DLD1 (cell line): ENCODE results near the gene ELFN1.

Source experiments
- in situ Hi-C: cut with HindIII; loops from 2 replicates; pipeline ENCODE4 v1.10.0; 2017; ENCODE audit warnings: low sequenced_read_pairs

The ELFN1 gene

GRCh38 chr7:1669954-1670893 lies at the start of gene ELFN1:
Gene ELFN1, plus strand, starts transcription at chr7:1670277. Its CDS starts 74,320 bp downstream, at chr7:1744597.
- in situ Hi-C loops: no loop called here

DNA sequence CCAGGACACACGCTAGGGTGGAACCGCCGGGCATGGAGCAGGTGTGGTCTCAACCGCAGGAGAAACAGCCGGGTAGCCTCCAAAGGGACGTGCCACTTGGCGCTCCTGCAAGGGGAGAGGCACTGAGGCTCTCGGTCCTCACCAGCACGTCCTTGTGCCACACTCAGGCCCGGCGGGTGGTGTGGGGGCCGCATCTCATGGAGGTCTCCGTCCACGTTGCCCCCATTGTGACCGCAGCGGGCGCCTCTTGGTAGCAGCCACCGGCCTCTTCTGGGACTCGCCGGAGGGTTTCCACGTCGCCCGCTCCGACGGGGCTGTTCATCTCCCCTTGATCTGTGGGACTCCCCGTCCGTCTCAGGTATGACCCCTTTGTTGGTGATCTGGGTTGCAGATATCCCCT lies 49.2 kb upstream of the ELFN1 start:
- in situ Hi-C loops: no loop called here

- in situ Hi-C loops: no loop called here
Measured at GRCh38 chr7:1621718-1622117, 48.4 kb upstream of the ELFN1 start.

GRCh38 chr7:1622441-1622840 lies 47.6 kb upstream of the ELFN1 start:
- in situ Hi-C loops: no loop called here

GRCh38 chr7:1623810-1624209 lies 46.3 kb upstream of the ELFN1 start:
- in situ Hi-C loops: no loop called here

DNA sequence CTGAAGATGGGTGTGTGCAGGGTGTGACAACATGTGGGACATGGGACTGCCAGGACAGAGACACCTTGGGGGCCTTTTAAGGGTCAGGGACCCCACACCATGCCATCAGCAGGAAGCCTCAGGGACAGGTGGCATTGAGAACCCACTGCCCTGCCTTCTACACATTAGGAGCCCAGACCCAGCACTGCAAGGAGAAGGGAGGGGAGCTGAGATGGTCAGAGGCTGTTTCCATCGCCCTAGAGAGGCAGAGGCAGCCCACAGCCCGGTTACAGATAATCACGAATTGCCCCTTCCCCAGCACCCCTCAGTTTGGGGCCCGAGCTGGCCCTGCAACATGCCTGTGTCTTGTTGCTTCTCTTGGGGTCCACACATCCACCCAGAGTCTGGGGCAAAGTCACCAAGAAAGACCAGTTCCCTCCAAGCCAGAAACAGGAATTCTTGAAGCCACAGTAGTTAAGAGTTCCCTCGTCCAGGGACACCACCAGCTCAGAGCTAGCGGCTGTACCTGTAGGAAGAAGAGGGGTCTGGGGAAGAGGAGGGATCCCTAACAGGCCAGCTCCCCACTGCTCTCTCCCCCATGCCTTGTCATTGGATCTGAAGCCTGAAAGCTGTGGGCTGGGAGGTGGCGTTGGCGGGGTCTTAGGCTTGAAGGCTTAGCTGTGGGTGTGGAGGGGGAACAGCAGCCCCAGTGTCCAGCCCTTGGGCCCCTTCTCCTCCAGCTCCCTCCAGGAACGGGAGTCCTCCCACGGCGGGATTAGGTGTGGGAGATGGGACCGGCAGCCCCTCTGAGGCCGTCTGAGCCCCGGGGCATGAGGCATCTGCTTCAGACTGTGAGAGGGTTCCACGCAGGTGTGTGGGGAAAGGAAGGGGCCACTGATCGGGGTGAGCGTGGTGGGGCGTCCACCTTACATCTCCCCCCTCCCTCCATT lies 44.8 kb upstream of the ELFN1 start:
- in situ Hi-C loops: no loop called here

GRCh38 chr7:1626769-1627168 lies 43.3 kb upstream of the ELFN1 start:
- in situ Hi-C loops: no loop called here

GRCh38 chr7:1630700-1631336 lies 39.3 kb upstream of the ELFN1 start:
- in situ Hi-C loops: no loop called here

- in situ Hi-C loops: no loop called here
Measured at GRCh38 chr7:1631678-1632077, 38.4 kb upstream of the ELFN1 start.

DNA sequence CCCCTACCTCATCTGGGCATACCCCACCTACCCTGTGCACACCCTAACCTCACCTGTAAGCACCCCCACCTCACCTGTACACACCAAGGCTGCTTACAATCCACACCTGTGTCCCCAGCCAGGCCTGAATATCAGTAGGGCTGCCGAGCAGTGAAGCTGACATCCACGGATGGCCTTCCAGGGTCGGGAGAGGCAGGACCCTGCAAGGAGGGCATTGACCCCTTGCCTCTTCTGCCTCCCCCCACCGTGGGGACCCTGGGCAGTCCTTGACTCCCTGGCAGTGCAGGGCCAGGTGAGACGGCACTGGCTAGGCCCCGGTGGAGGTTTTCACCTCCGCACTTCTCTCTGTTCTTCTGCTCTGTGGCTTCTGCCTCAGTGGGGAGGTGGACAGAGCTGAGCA lies 37.6 kb upstream of the ELFN1 start:
- in situ Hi-C loops: no loop called here

DNA sequence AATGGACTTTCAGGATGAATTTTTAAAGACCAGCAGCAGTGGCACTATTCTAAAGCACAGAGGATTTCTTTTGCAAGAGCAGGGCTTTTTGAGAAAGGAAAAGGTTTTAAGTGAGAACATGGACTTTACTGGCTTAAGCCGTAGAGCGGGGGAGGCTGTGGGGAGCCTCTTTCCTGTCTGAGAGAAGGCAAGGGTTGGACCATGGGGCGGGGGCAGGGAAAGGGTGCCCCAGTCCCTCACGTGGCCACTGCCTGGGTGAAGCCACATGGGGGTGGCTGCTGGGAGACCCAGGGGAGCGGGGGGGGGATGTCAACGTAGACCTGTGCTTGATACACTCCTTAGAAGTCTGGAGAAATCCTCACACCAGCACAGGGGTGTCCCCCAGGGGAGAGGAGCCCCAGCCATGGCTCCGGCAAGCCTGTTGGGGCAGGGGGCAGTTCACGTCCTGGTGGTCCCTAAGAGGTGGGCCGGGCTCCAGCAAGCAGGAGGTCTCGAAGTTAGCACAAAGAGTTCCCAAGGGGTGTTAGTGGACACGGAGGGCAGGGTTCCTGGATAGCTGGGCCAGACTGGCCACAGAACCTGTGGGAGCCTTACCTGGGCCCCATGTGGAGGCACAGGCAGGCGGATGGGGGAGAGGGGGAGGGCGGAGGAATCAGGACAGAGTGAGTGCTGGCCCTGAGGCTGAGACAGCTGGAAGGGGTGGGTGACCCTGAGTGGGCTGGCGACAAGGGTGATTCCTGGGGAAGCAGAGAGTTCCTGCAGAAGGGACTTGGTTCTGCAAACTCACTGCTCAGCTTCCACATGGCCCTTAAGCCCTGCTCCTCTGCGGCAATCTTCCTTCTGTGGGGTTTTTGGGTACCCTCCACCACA lies 36.9 kb upstream of the ELFN1 start:
- in situ Hi-C loops: no loop called here

- in situ Hi-C loops: no loop called here
Measured at GRCh38 chr7:1635401-1635800, 34.7 kb upstream of the ELFN1 start.

DNA sequence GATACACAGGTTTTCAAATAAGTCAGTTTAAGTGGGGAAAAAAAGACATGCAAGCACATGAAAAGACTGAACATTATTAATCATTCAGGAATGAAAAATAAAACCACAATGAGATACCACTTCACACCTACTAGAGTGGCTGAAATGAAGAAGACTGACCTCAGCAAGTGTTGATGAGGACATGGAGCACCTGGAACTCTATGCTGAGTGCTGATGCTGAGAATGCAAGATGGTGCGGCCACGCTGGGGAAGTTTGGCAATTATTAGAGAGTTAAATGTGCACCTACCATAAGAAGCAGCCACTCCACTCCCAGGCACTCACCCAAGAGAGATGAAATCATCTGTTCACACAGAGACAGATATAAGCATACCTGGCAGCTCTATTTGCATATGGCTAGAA lies 32.9 kb upstream of the ELFN1 start:
- in situ Hi-C loops: no loop called here

DNA sequence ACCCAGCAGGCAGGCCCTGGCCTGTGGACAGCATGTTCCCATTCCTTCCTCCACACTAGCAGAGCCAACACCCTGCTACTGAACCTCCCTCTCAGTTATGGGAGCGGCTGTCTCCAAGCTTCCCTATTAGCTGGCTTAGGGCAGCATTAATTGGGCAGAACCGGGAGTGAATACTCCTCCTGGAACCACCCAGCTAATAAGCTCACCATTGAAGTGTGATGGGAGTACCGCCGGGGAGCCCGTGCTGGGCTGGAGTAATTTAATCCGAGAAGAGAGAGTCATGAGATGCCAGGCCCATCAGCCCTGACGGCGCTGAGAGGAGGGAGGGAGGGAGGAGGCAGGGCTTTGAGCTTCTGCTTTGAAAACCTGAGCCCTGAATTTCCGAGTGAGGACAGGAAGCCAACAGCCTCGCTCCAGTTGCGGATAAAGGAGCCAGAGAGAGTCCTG lies 31.8 kb upstream of the ELFN1 start:
- in situ Hi-C loops: no loop called here

DNA sequence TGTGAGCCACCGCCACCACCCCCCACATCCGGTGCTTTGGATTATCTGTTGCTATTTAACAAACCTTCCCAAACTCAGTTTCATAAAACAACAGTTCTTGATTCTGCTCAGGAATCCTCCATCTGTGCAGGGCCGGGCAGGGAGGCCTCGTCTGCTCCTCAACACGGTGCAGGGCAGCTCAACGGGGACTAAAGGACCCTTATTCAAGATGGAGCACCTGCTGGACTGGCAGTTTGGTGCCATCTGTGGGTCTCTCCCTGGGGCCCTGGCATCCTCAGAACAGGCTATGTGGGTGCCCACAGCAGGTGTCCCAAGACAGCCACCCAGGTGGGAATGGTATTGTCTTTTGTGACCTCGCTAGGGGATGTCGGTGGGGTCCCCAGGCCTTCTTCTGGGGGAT lies 31.0 kb upstream of the ELFN1 start:
- in situ Hi-C loops: no loop called here

GRCh38 chr7:1639532-1640175 lies 30.4 kb upstream of the ELFN1 start:
- in situ Hi-C loops: no loop called here

DNA sequence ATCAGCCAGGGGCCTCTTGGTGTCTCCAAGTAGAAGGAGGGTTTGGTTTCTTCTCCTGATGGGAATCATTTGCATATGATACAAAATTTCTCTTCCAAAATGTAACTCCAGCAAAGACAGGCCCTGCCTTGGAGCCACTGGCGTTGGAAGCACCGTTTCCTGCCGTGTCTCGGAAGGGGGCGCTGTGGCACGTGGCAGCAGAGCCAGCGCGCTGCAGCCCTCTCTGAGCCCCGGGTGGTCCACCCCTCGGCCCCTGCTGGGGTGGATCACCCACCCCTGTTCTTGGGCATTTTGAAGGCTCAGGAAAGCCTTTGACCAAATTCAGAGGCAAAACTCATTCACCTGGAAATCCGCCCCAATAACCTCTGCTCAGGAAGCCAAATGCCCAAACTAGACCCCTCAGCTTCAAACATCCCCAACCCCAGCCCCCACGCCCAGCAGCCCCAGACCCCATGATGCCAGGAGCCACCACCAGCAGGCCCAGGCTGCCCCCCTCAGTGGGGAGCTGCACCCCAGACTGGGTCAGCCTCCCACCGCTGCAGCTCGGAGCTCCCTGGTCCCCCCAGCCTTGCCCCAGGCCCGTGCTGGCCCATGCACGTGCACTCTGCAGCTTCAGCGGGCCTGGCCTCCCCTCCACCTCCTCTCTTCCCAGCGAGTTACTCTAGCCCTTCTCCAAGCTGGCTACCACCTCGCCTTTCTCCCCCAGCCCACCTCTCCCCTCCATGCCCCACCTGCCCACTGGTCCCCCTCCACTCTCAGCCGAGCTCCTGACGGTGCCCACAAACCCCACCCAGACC lies 29.5 kb upstream of the ELFN1 start:
- in situ Hi-C loops: no loop called here

GRCh38 chr7:1641173-1641572 lies 28.9 kb upstream of the ELFN1 start:
- in situ Hi-C loops: no loop called here
